Tibial nerve (tissue), 4 donors: Measurements from ENCODE around the gene ELP4.

Experiments
- CTCF ChIP-seq, 5 experiments: fragments of 200-600 bp in 3 of 5; fragments of 450-650 bp in 2 of 5; sonication (generic) in 3 of 5; IDR thresholded peaks; one replicate each; pipeline ENCODE4 v1.5.1; 2016 to 2019; ENCODE audit warnings: antibody characterized with exemption in 5 of 5, mild to moderate bottlenecking in 3 of 5, moderate library complexity in 2 of 5
- EP300 ChIP-seq, 2 donors: sonication (generic); formaldehyde crosslinking; IDR thresholded peaks; one replicate each; pipeline ENCODE4 v1.6.1; 2017; ENCODE audit warnings: antibody characterized with exemption in 2 of 2, mild to moderate bottlenecking in 1 of 2
- POLR2A ChIP-seq, 2 donors: fragments of 450-650 bp; IDR thresholded peaks; one replicate each; pipeline ENCODE4 v1.6.1; 2017; ENCODE audit warnings: antibody characterized with exemption in 2 of 2, mild to moderate bottlenecking in 2 of 2, moderate library complexity in 2 of 2

- TF ChIP-seq CTCF (IDR thresholded peaks at IDR 0.05) = no peak
- TF ChIP-seq POLR2A (IDR thresholded peaks at IDR 0.05) = no peak
- no peak for TF ChIP-seq EP300 (IDR thresholded peaks at IDR 0.05)
Measured at GRCh38 chr11:31790649-31791048, 281.1 kb downstream of the ELP4 start.
